ENCODE results near the gene FBXL20. TPM values are rescaled to one million over a fixed set of nuclear protein-coding genes. Genes with fewer than 3 reads are reported as not detected.
A peak's percentile ranks its signal among the peaks of the same experiment; 100 is the strongest.
"Not testable (repeated sequence)": the region's sequence is repeated elsewhere in the genome, so short reads cannot be mapped to it uniquely, and the experiment has no call there.

FBXL20 gene
- total RNA-seq, 1 experiment from 2014 or later, result 8.0 TPM

DNA sequence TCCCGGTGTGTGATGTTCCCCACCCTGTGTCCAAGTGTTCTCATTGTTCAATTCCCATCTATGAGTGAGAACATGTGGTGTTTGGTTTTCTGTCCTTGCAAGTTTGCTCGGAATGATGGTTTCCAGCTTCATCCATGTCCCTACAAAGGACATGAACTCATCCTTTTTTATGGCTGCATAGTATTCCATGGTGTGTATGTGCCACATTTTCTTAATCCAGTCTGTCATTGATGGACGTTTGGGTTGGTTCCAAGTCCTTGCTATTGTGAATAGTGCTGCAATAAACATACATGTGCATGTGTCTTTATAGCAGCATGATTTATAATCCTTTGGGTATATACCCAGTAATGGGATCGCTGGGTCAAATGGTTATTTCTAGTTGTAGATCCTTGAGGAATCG is 54.6 kb downstream of the FBXL20 start:
- DNase-seq (ENCODE audit: low read depth, low spot score); in situ Hi-C loops (cut with HindIII; ENCODE audit: low pct_unique_long_range_greater_than_20kb, low sequenced_read_pairs): not testable (repeated sequence)

DNA sequence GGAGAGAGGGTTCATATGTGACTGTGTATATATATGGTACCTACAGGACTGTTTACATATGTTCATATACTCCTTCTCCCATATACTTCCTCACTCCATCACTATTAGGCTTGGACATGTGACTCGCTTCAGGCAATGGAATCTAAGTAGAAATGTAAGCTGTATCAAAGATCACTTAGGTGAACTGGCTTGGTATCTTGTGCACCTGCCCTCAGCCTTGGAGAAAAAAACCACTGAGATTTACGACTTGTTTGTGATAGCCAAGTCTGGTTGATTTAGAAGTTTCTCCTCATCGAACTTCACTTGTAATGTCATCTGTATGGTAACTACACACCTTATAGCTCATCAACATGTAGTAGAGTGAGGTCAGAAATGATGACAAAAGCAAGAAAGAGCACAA is 59.9 kb downstream of the FBXL20 start:
- in situ Hi-C loops (cut with HindIII; ENCODE audit: low pct_unique_long_range_greater_than_20kb, low sequenced_read_pairs), result no loop called here
- no peak for DNase-seq (ENCODE audit: low read depth, low spot score)

DNA sequence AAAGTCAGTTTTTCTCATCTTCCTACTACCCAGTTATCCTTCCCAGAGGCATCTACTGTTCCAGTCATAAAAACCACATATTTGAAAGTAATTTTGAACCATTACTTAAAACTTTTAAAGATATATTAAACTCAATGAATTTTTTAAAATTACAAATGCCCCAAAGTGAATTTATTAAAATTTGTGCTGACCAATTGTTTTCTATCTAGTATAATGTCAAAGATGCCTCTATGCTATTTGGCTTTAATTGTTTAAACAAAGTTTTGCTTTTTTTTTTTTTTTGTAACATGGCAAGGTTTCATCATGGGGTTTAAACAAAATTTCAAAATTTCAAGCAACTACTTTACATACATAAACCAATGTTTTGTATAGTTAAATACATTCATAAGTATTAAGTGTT is 60.7 kb downstream of the FBXL20 start:
- DNase-seq (ENCODE audit: low read depth, low spot score), result no peak
- in situ Hi-C loops (cut with HindIII; ENCODE audit: low pct_unique_long_range_greater_than_20kb, low sequenced_read_pairs), result no loop called here

DNA sequence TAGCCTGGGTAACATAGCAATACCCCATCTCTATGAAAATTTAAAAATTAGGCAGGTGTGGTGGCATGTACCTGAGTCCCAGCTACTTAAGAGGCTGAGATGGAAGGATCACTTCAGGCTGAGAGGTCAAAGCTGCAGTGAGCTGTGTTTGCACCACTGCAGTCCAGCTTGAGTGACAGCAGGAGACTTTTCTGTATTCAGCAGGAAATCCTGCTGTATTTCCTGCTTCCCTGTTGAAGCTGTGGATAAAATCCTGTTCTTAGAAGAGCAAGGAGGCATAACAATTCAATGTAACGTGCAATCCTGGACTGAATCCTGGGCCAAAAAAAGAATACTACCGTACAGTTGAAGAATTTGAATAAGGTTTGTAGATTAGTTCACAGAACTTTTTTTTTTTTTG is 62.2 kb downstream of the FBXL20 start:
- in situ Hi-C loops (cut with HindIII; ENCODE audit: low pct_unique_long_range_greater_than_20kb, low sequenced_read_pairs), result no loop called here
- DNase-seq (ENCODE audit: low read depth, low spot score), result no peak

DNA sequence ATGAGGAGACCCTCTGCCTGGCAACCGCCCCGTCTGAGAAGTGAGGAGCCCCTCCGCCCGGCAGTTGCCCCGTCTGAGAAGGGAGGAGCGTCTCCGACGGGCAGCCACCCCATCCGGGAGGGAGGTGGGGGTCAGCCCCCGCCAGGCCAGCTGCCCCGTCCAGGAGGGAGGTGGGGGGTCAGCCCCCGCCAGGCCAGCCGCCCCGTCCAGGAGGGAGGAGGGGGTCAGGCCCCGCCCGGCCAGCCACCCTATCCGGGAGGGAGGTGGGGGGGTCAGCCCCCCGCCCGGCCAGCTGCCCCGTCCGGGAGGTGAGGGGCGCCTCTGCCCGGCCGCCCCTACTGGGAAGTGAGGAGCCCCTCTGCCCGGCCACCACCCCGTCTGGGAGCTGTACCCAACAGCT is 63.8 kb downstream of the FBXL20 start:
- in situ Hi-C loops (cut with HindIII; ENCODE audit: low pct_unique_long_range_greater_than_20kb, low sequenced_read_pairs); DNase-seq (ENCODE audit: low read depth, low spot score): not testable (repeated sequence)

DNA sequence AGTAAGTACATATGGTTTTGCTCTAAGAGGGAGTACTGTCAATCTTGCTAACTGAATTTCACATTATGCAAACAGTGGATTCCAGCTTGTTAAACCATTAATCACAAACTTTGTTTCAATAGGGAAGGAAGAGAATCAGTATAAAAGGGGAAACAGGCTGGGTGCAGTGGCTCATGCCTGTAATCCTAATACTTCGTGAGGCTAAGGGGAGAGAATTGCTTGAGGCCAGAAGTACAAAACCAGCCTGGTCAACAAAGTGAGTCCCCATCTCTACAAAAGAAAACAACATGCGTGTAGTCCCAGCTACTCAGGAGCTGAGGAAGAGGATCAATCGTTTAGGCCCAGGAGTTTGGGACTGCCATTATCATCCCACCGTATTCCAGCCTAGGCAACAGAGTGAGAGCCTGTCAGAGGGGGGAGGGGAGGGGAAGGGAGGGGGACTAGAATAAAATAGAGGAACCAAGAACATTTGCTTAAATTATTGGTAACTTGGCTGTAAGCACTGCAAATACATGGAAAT is 65.7 kb downstream of the FBXL20 start:
- DNase-seq (ENCODE audit: low read depth, low spot score), result peak; percentile 22
- in situ Hi-C loops (cut with HindIII; ENCODE audit: low pct_unique_long_range_greater_than_20kb, low sequenced_read_pairs), result no loop called here

DNA sequence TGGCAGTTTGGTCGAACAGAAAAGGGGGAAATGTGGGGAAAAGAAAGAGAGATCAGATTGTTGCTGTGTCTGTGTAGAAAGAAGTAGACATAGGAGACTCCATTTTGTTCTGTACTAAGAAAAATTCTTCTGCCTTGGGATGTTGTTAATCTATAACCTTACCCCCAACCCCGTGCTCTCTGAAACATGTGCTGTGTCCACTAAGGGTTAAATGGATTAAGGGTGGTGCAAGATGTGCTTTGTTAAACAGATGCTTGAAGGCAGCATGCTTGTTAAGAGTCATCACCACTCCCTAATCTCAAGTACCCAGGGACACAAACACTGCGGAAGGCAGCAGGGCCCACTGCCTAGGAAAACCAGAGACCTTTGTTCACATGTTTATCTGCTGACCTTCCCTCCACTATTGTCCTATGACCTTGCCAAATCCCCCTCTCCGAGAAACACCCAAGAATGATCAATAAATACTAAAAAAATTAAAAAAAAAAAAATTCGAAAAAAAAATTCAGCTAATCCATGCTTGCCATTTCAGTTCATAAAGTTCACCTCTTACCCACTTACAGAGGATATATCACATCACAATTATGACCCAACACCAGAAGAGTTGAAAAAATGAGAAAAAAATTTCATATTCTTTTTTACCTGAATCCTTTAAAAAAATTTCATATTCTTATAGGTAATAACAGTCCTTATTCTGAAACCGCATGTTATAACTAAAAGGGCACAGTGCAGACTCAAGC is 67.2 kb downstream of the FBXL20 start:
- in situ Hi-C loops (cut with HindIII; ENCODE audit: low pct_unique_long_range_greater_than_20kb, low sequenced_read_pairs); DNase-seq (ENCODE audit: low read depth, low spot score): not testable (repeated sequence)

DNA sequence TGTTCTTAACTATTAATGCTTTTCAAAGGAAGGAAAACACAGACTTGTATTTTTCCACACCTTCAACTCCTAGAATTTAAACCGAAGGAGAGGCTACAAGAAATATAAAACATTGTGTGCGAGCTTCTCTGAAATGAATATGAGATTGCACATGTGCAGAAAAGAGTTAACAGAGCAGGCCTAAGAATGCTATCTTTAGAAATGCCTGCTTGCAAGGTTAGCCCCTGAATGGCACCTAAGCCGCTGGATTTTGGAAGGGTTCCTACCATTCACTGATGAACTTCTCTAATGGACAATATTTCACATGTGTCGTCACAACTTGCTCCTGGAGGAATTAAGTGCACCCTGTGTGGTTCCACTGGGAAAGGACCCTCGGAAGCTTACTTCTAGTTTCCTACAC is 69.3 kb downstream of the FBXL20 start:
- in situ Hi-C loops (cut with HindIII; ENCODE audit: low pct_unique_long_range_greater_than_20kb, low sequenced_read_pairs), result no loop called here
- no peak for DNase-seq (ENCODE audit: low read depth, low spot score)

DNA sequence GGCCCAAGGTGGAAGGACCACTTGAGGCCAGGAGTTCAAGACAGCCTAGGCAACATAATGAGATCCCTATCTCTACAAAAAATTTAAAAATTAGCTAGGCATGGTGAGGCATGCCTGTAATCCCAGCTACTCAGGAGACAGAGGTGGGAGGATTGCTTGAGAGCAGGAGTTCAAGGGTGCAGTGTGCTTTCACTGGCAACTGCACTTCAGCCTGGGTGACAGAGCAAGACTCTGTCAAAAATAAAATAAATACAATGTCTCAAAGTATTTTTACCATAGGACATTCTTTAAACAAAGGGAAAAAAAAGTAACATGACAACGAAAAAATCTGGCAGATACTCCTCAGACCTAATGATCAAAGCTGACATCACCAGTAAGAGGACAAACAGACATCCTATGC is 72.6 kb downstream of the FBXL20 start:
- in situ Hi-C loops (cut with HindIII; ENCODE audit: low pct_unique_long_range_greater_than_20kb, low sequenced_read_pairs), result no loop called here
- no peak for DNase-seq (ENCODE audit: low read depth, low spot score)

DNA sequence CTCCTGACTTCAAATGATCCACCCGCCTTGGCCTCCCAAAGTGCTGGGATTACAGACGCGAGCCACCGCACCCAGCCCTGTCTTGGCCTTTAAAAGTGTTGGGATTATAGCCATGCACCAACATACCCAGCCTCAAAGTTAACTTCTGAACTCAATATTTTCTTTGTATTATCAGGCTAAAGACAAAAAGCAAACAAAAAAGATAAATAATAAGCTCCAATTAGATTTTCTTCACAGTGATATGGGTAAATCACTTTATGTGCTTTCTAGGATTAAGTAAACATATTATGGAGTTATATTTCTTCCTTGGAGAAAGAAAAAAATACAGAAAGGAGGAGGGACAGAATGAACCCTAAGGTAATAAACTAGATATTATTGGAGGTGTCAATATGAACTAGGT is 74.3 kb downstream of the FBXL20 start:
- in situ Hi-C loops (cut with HindIII; ENCODE audit: low pct_unique_long_range_greater_than_20kb, low sequenced_read_pairs), result no loop called here
- no peak for DNase-seq (ENCODE audit: low read depth, low spot score)

DNA sequence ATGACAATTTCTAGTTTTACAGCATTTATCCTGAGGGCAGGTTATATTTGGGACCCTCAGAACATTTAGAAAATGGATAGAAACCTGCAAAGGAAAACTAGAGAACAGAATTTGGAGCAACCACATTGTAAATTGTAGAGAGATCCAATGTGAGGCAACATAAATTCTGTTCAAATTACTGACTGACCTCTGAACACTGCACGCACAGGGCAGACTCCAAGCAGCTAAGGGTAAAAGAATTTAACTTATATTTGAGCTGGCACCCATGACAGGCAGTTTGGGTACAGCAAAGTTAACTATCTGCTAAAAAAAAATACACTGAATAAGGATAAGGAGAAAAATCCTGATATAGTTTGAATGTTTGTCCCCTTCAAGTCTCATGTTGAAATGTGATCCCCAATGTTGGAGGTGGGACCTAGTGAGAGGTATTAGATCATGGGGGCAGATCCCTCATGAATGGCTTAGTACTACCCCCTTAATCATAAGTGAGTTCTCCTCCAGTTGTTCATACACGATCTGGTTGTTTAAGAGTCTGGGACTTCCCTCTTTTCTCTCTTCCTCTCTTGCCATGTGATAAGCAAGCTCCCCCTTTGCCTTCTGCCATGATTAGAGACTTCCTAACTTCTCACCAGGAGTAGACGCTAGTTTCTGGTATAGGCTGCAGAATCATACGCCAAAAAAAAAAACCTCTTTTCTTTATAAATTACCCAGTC is 75.7 kb downstream of the FBXL20 start:
- in situ Hi-C loops (cut with HindIII; ENCODE audit: low pct_unique_long_range_greater_than_20kb, low sequenced_read_pairs), result no loop called here

DNA sequence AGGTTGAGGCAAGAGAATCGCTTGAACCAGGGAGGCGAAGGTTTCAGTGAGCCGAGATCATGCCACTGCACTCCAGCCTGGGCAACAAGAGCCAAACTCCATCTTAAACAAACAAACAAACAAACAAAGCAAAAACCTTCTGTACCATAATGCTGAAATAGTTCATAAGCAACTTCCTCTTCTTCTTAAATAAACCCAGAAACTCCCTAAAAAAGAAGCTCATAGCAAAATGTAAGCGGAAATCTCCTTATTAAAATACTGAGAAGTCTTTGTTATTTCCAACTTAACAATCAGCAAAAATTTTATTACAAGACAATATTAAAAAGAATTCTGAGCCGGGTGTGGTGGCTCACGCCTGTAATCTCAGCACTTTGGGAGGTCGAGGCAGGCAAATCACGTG is 82.8 kb downstream of the FBXL20 start:
- DNase-seq (ENCODE audit: low read depth, low spot score), result no peak
- in situ Hi-C loops (cut with HindIII; ENCODE audit: low pct_unique_long_range_greater_than_20kb, low sequenced_read_pairs), result no loop called here

More for the DNA sequence above, 75.7 kb downstream of the FBXL20 start:
- DNase-seq (ENCODE audit: low read depth, low spot score), result no peak

DNA sequence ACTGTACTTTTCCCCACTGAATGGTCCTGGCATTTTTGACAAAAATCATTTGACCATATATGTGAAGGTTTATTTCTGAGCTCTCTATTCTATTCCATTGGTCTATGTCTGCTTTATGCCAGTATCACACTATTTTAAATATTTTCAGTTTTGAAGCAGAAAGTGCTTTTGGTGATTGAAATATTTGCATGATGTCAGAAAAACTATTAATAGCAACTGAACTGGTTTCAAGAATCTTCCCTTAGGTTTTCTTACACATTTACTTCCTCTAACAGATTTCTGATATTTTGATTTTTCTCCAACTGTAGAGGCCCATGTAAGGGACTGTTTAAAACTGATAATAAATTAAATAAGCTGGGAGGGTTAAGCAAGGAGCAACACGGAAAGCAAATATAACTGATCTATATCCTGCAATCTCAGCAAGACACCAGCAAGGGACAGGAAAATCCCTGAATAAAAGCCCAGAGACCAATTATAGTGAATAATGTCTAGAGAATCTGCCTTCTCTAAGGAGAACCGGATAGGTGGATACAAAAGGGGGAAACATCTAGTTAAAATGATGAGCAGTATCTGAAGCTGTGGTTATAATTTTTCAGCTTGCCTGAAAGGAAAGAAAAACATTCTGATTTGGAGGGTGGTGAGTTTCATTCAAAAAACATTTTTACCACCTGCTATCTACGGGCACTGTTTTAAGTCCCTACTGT is 94.8 kb downstream of the FBXL20 start:
- in situ Hi-C loops (cut with HindIII; ENCODE audit: low pct_unique_long_range_greater_than_20kb, low sequenced_read_pairs), result no loop called here
- DNase-seq (ENCODE audit: low read depth, low spot score), result no peak

DNA sequence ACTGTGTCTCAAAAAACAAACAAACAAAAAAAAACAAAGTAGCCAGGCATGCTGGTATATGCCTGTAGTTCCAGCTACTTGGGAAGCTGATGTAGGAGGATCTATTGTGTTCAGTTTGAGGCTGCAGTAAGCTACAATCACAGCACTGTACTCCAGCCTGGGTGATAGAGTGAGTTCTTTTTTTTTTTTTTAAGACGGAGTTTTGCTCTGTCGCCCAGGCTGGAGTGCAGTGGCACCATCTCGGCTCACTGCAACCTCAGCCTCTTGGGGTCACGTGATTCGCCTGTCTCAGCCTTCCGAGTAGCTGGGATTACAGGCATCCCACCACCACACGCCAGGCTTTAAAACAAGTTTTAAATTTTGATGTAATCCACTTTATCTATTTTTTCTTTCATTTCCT is 95.4 kb downstream of the FBXL20 start:
- in situ Hi-C loops (cut with HindIII; ENCODE audit: low pct_unique_long_range_greater_than_20kb, low sequenced_read_pairs), result no loop called here
- peak; percentile 62 for DNase-seq (ENCODE audit: low read depth, low spot score)

DNA sequence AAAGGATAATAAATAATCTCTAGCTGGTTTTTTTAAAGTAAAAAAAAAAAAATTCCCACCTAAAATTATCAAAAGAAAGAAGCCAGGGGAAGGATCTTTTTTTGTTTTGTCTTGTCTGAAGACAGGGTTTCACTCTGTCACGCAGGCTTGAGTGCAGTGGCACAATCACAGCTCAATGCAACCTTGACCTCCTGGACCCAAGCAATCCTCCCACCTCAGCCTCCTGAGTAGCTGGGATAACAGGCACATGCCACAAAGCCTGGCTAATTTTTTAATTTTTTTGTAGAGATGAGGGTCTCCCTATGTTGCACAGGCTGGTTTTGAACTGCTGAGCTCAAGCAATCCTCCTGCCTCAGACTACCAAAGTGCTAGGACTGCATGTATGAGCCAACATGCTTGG is 97.2 kb downstream of the FBXL20 start:
- no peak for DNase-seq (ENCODE audit: low read depth, low spot score)
- in situ Hi-C loops (cut with HindIII; ENCODE audit: low pct_unique_long_range_greater_than_20kb, low sequenced_read_pairs), result no loop called here

DNA sequence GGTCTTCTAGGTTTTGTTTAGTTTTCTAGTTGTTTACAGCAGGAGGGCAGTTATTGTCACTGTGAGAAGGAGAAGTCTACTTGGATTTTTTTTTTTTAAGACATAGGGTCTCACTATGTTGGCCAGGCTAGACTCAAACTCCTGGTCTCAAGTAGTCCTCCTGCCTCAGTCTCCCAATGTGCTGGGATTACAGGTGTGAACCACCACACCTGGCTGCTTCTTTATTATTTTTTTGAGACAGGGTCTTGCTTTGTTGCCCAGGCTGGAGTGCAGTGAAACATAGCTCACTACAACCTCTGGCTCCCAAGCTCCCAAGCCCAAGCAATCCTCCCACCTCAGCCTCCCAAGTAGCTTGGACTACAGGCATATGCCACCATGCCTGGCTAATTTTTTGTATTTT is 107.4 kb downstream of the FBXL20 start:
- DNase-seq (ENCODE audit: low read depth, low spot score), result no peak
- in situ Hi-C loops (cut with HindIII; ENCODE audit: low pct_unique_long_range_greater_than_20kb, low sequenced_read_pairs), result no loop called here

DNA sequence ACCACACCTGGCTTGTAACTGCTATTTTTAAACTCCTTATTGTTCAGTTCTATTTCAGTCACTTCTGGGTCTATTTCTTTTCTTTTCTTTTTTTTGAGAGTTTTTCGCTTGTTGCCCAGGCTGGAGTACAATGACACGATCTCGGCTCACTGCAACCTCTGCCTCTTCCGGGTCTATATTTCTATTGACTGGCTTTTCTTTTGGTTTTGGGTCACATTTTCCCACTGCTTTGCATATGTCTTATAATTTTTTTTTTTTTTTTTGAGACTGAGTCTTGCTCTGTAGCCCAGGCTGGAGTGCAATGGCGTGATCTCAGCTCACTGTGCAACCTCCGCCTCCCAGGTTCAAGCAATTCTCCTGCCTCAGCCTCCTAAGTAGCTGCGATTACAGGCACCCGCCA is 108.9 kb downstream of the FBXL20 start:
- in situ Hi-C loops (cut with HindIII; ENCODE audit: low pct_unique_long_range_greater_than_20kb, low sequenced_read_pairs); DNase-seq (ENCODE audit: low read depth, low spot score): not testable (repeated sequence)

DNA sequence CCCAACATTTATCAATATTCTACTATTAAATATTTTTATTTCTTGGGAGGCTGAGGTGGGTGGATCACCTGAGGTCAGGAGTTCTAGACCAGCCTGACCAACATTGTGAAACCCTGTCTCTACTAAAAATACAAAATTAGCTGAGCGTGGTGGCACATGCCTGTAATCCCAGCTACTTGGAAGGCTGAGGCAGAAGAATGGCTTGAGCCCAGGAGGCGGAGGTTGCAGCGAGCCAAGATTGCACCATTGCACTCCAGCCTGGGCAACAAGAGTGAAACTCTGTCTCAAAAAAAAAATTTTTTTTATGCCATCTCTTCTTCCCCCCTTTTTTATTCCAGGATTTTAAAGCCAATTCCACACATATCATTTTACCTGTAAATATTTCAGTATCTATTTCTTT is 114.9 kb downstream of the FBXL20 start:
- in situ Hi-C loops (cut with HindIII; ENCODE audit: low pct_unique_long_range_greater_than_20kb, low sequenced_read_pairs); DNase-seq (ENCODE audit: low read depth, low spot score): not testable (repeated sequence)

All from SK-MEL-5 (cell line).